ENCODE measurements around the gene POGZ.

Gene POGZ

DNA sequence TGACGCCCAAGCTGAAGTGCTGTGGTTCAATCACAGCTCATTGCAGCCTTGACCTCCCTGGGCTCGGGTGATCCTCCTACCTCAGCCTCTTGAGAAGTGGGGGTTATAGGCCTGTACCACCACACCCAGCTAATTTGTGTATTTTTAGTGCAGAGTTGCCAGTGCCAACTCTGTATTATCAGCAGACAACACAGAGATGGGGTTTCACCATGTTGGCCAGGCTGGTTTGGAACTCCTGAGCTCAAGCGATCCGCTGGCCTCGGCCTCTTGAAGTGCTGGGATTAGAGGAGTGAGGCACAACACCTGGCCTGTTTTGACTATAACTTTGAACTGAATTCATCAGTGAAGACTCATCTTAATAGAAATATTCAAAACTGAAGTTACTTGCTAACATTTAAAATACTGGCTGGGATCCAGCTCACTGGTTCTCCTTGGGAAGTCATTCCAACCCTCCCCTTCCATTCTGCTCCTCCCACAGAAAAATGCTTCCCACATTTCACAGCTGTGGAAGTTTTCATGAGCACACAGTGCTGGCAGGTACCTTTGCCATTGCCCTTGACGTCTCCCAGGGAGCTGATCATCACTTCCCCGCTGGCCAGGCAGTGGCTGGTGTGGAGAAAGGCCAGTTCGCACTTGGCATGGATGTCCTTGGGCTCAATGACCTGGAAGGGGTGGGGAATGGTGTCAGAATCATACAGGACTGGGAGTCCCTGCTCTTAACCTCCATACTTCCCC is 91.5 kb downstream of the POGZ start:
- Histone ChIP-seq H3K4me1 (peaks cover 18 to 65% (median 39%) of the 10 kb centered on the region in 10 experiments), H3K27me3 (no peaks in the 10 kb centered on the region), H3K27ac (peak overlapping the region in 1 of 11 experiments; percentile 33; a peak in 2 of 22 replicates), H3K9ac (no peak overlapping the region), H3K4me3 (no peak overlapping the region), H4K20me1 (no peaks in the 10 kb centered on the region), H3K9me3 (replicated peaks in 1 of 11) (peaks cover 11 to 20% (median 16%) of the 10 kb centered on the region in 11 experiments), H3K4me2 (peak overlapping the region in 2 of 11 experiments; percentile 83 to 95; a peak in 4 of 22 replicates), H3K36me3 (peaks cover 0 to 2% (median 0%) of the 10 kb centered on the region in 11 experiments; a peak in 2 of 22 replicates)
- no peak for TF ChIP-seq Cebpa-rat (IDR thresholded peaks at IDR 0.05)

DNA sequence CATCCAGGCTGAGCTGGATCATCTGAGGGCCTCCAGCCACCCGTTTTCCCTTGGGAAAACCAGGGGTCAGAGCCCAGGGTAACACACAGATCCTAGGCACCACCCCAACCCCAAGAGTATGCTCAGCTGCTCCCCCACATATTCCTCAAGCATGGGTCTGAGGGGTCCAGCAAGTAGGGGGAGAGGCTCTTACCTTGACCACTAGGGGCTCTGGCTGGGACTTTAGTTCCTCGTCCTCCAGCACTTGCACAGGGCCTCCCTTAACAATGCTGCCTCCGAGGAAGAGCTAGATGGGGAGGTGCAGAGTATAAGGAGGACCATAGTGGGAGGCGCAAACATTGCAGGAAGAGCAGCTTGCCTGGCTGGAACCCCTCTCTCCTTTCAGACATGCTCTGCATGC is 94.3 kb downstream of the POGZ start:
- Histone ChIP-seq H4K20me1 (no peaks in the 10 kb centered on the region), H3K27ac (no peak overlapping the region), H3K9me3 (replicated peaks in 1 of 11) (peaks cover 31 to 47% (median 38%) of the 10 kb centered on the region in 11 experiments), H3K36me3 (peaks cover 0 to 10% (median 5%) of the 10 kb centered on the region in 11 experiments; a peak in 4 of 22 replicates), H3K9ac (no peak overlapping the region), H3K4me3 (no peak overlapping the region), H3K27me3 (no peaks in the 10 kb centered on the region), H3K4me2 (no peak overlapping the region), H3K4me1 (peaks cover 9 to 37% (median 17%) of the 10 kb centered on the region in 10 experiments)
- TF ChIP-seq Cebpa-rat (IDR thresholded peaks at IDR 0.05): no peak

DNA sequence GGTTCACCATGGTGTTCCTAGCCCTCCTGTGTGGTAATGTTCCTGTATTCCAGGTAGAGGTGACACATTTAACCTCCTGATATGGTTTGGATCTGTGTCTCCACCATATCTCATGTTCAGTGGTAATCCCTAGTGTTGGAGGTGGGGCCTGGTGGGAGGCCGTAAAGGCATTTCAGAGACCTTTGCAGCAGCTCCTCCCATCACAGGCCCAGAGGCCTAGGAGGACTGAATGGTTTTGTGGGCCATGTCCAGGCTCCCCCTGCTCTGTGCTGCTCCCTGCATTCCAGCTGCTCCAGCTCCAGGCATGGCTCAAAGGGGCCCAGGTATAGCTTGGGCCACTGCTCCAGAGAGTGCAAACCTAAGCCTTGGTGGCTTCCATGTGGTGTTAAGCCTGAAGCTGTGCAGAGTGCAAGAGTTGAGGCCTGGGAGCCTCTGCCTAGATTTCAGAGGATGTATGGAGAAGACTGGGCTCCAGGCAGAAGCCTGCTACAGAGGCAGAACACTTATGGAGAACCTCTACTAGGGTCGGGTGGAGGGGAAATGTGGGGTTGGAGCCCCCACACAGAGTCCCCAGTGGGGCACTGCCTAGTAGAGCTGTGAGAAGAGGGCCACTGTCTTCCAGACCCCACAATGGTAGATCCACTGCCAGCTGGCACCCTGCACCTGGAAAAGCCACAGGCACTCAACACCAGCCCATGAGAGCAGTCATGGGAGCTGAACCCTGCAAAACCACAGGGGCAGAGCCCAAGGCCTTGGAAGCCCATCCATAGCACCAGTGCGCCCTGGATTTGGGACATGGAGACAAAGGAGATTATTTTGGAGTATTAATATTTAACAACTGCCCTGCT is 96.8 kb downstream of the POGZ start:
- H3K9me3 ChIP-seq (replicated peaks in 1 of 11): peaks cover 31 to 47% (median 38%) of the 10 kb centered on the region in 11 experiments
- no peaks in the 10 kb centered on the region for H4K20me1 ChIP-seq
- H3K4me3 ChIP-seq: peak overlapping the region in 6 of 10 experiments; percentile 2 to 36 (median 8); a peak in 3 of 20 replicates
- H3K27ac ChIP-seq: no peak overlapping the region
- H3K27me3 ChIP-seq: no peaks in the 10 kb centered on the region
- H3K36me3 ChIP-seq: peaks cover 0 to 10% (median 5%) of the 10 kb centered on the region in 11 experiments; a peak in 4 of 22 replicates
- no peak for TF ChIP-seq Cebpa-rat (IDR thresholded peaks at IDR 0.05)
- no peak overlapping the region for H3K4me2 ChIP-seq
- H3K9ac ChIP-seq: no peak overlapping the region
- peaks cover 0 to 14% (median 0%) of the 10 kb centered on the region in 10 experiments; a peak in 8 of 20 replicates for H3K4me1 ChIP-seq

DNA sequence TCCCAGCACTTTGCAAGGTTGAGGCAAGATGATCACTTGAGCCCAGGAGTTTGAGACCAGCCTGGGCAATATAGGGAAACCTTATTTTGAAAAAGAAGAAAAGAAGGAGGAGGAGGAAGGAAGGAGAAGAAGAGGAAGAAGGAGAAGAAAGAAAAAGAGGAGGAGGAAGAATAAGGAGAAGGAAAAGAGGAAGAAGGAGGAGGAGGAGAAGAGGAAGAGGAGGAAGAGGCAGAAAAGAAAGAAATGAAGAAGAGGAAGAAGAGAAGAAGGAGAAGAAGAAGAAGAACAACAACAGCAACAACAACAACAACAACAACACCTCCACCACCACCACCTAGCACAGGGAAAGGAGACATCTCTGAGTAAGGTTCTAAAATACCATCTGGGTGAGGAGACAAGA is 97.4 kb downstream of the POGZ start:
- no peaks in the 10 kb centered on the region for H3K27me3 ChIP-seq
- no peaks in the 10 kb centered on the region for H4K20me1 ChIP-seq
- no peak overlapping the region for H3K9ac ChIP-seq
- no peak overlapping the region for H3K27ac ChIP-seq
- H3K9me3 ChIP-seq (replicated peaks in 1 of 11): peaks cover 31 to 47% (median 38%) of the 10 kb centered on the region in 11 experiments
- no peak overlapping the region for H3K4me2 ChIP-seq
- H3K4me1 ChIP-seq: peaks cover 0 to 16% (median under 1%) of the 10 kb centered on the region in 10 experiments; a peak in 10 of 20 replicates
- TF ChIP-seq Cebpa-rat (IDR thresholded peaks at IDR 0.05): no peak
- peaks cover 0 to 10% (median 5%) of the 10 kb centered on the region in 11 experiments; a peak in 4 of 22 replicates for H3K36me3 ChIP-seq
- H3K4me3 ChIP-seq: peak overlapping the region in 1 of 10 experiments; percentile 5; a peak in 1 of 20 replicates

DNA sequence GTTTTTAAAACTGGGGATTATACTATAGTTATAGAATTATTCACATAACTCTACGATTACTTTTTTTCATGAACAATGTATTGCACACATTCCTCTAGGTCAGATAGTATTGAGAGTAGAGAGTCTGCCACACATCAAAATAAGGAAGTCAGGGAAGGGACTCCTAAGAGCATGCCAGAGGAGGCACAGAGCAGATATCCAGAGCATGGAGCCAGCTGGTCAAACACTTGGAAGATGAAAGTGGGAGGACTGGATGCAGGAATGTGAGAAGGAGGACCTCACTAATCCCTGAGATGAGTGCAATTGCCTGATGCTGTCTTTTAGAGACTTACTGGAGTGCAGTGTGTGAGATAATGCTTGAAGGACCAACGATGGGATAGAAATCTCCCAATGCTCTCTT is 102.6 kb downstream of the POGZ start:
- TF ChIP-seq Cebpa-rat (IDR thresholded peaks at IDR 0.05): no peak; a peak in 1 of 22 replicates
- H3K9ac ChIP-seq: no peak overlapping the region
- H4K20me1 ChIP-seq: no peaks in the 10 kb centered on the region
- no peak overlapping the region for H3K4me3 ChIP-seq
- H3K4me2 ChIP-seq: peak overlapping the region in 5 of 11 experiments; percentile 10 to 30 (median 26); a peak in 3 of 22 replicates
- H3K4me1 ChIP-seq: peaks cover 0 to 15% (median 8%) of the 10 kb centered on the region in 10 experiments; a peak in 10 of 20 replicates
- no peaks in the 10 kb centered on the region for H3K27me3 ChIP-seq
- H3K27ac ChIP-seq: no peak overlapping the region
- H3K36me3 ChIP-seq: peaks cover 0 to 7% (median 0%) of the 10 kb centered on the region in 11 experiments; a peak in 2 of 22 replicates
- peaks cover 19 to 32% (median 24%) of the 10 kb centered on the region in 11 experiments for H3K9me3 ChIP-seq (replicated peaks in 1 of 11)
